Lung (tissue), 12 donors: ENCODE measurements around the gene MYL6B. TPM values are rescaled to one million over a fixed set of nuclear protein-coding genes. Genes with fewer than 3 reads are reported as not detected.
"Not testable (repeated sequence)": the region's sequence is repeated elsewhere in the genome, so short reads cannot be mapped to it uniquely, and the experiment has no call there.

Experiments used
- ATAC-seq: fragments of 200-7000 bp; cut with Tn5 transposase; one replicate; pipeline ENCODE4 v1.9.1; 2020; ENCODE audit warnings: moderate number of reproducible peaks; ENCODE audit not compliant: insufficient read depth, low FRiP score
- DNase-seq, 3 donors: peaks; one replicate each; pipeline ENCODE4 v3.0.0-alpha.2; 2013 to 2017
- H3K27ac ChIP-seq, 2 donors: one replicate each; pipeline ENCODE4 v1.5.1; 2013; ENCODE audit warnings: mild to moderate bottlenecking in 2 of 2, moderate library complexity in 2 of 2, control low read depth in 1 of 2, inconsistent platforms in 1 of 2, low read depth in 1 of 2, low read length in 1 of 2
- H3K27me3 ChIP-seq, 3 donors: one replicate each; pipeline ENCODE4 v1.5.1; 2013; ENCODE audit warnings: low read length in 2 of 3; ENCODE audit not compliant: control insufficient read depth in 3 of 3, insufficient read depth in 3 of 3
- H3K36me3 ChIP-seq, 4 donors: one replicate each; pipeline ENCODE4 v1.5.1; 2013; ENCODE audit warnings: low read length in 4 of 4, mild to moderate bottlenecking in 1 of 4, moderate library complexity in 1 of 4; ENCODE audit not compliant: control insufficient read depth in 4 of 4, insufficient read depth in 4 of 4
- H3K4me1 ChIP-seq, 5 donors: one replicate each; pipeline ENCODE4 v1.5.1; 2013; ENCODE audit warnings: low read length in 5 of 5, mild to moderate bottlenecking in 2 of 5, moderate library complexity in 1 of 5; ENCODE audit not compliant: control insufficient read depth in 5 of 5, insufficient read depth in 5 of 5
- H3K4me3 ChIP-seq: one replicate; pipeline ENCODE4 v1.5.1; 2013; ENCODE audit warnings: mild to moderate bottlenecking, control low read depth, moderate library complexity
- H3K9ac ChIP-seq, 2 donors: one replicate each; pipeline ENCODE4 v1.5.1; 2013; ENCODE audit warnings: low read length in 2 of 2, control low read depth in 1 of 2; ENCODE audit not compliant: insufficient read depth in 1 of 2
- H3K9me3 ChIP-seq, 4 donors: one replicate each; pipeline ENCODE4 v1.5.1; 2013; ENCODE audit warnings: low read length in 3 of 4, mild to moderate bottlenecking in 1 of 4, moderate library complexity in 1 of 4; ENCODE audit not compliant: control insufficient read depth in 4 of 4, insufficient read depth in 3 of 4
- CTCF ChIP-seq: IDR thresholded peaks from 2 replicates; pipeline ENCODE4 v1.5.1; 2012; ENCODE audit warnings: mild to moderate bottlenecking; ENCODE audit errors: control extremely low read depth, extremely low read depth
- WGBS, 2 donors: extraction: QIAGEN DNeasy Blood & Tissue Kit; methylation state at CpG; one replicate each; pipeline ENCODE4 v1.1.7; 2013; 5-methylcytosine and 5-hydroxymethylcytosine counted together
- polyA plus RNA-seq, 2 donors: library from polyadenylated mRNA; stranded (reverse); fragments of 200-250 nt; gene quantifications; one replicate each; pipeline ENCODE4 v1.2.1, GENCODE V29; 2013
- total RNA-seq, 2 donors: library from RNA; depleted of rRNA in 1 of 2; stranded (reverse); fragments of >200 nt in 1 of 2; gene quantifications; one replicate each; pipeline ENCODE4 v1.2.1, GENCODE V29; 2014 to 2021
- donor health status: control.
- donor health status: control.
- donor health status: Bipolar disorder and iron deficiency.
- donor health status: healthy.
- donor health status: DM: yes; HTN: yes; CAD: no.

The MYL6B gene
- total and polyA plus RNA-seq, 4 donors, result 20.7 to 46.1 (median 39.7) TPM

DNA sequence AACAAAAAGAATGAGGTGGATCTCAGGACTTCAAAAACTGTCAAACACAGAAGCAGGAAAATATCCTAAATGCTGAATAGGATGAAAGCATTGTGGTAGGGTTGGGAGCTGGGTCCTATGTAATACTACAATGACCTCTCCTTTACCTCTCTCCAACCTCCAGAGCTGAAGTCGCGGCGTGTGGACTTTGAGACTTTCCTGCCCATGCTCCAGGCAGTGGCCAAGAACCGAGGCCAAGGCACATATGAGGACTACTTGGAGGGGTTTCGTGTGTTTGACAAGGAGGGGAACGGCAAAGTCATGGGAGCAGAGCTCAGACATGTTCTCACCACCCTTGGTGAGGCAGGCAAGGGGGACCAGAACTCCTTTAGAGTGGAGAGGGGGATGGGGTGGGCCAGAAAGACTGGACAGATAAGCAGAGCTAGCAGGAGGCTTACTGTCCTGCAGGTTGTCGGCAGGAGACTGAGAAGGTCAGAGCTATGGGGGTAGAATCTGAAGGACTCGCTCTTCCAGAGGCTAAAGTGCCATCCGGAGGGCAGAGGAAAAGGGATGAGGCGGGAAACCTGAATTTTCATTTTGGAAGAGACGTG lies 3.0 kb downstream of the MYL6B start:
- no peak for ATAC-seq
- no peak overlapping the region for H3K4me3 ChIP-seq

DNA sequence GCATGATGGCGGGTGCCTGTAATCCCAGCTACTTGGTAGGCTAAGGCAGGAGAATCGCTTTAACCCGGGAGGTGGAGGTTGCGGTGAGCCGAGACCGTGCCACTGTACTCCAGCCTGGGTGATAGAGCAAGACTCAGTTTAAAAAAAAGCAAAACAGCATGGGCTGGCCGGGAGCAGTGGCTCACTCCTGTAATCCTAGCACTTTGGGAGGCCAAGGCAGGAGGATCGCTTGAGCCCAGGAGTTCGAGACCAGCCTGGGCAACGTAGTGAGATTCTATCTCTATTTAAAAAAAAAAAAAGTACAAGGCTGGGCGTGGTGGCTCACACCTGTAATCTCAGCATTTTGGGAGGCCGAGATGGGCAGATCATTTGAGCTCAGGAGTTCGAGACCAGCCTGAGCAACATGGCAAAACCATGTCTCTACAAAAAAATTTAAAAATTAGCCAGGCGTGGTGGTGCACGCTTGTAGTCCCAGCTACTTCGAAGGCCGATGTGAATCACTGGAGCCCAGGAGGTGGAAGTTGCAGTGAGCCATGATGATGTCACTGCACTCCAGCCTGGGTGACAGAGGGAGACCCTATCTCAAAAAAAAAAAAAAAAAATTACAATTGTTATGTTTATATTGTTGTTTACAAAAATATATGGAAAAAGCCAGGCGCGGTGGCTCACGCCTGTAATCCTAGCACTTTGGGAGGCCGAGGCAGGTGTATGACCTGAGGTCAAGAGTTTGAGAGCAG lies 4.2 kb downstream of the MYL6B start:
- Histone ChIP-seq H3K4me1 (peaks cover 4 to 38% (median 26%) of the 10 kb centered on the region in 5 donors), H3K9ac (peak overlapping the region in 1 of 2 donors; percentile 95)

More for the DNA sequence above, 3.0 kb downstream of the MYL6B start:
- Histone ChIP-seq H3K27ac (no peak overlapping the region), H3K9me3 (no peaks in the 10 kb centered on the region), H3K4me1 (peaks cover 9 to 42% (median 23%) of the 10 kb centered on the region in 5 donors), H3K36me3 (peaks cover 7 to 30% (median 16%) of the 10 kb centered on the region in 4 donors), H3K9ac (no peak overlapping the region), H3K27me3 (no peaks in the 10 kb centered on the region)
- 95 to 98% methylated on average over 11 of the region's 11 CpGs for WGBS, 2 donors
- no peak for TF ChIP-seq CTCF
- no peak for DNase-seq

GRCh38 chr12:56157201-56158028 lies 5.0 kb downstream of the MYL6B start:
- TF ChIP-seq CTCF, result peak; percentile 29
- Histone ChIP-seq H3K4me3 (peak overlapping the region; percentile 15), H3K27ac (peak overlapping the region; percentile 77 to 85), H3K4me1 (peaks cover 4 to 36% (median 26%) of the 10 kb centered on the region in 5 donors), H3K36me3 (peaks cover 7 to 49% (median 34%) of the 10 kb centered on the region in 4 donors), H3K9me3 (no peaks in the 10 kb centered on the region), H3K9ac (peak overlapping the region; percentile 60 to 95), H3K27me3 (no peaks in the 10 kb centered on the region)
- WGBS, 2 donors, result 4 to 6% methylated on average over 45 of the region's 45 CpGs
- DNase-seq (peak; percentile 93 to 96 (median 96)), ATAC-seq (peak; percentile 55)

More for the DNA sequence above, 4.2 kb downstream of the MYL6B start:
- 90 to 91% methylated on average over 21 of the region's 21 CpGs for WGBS, 2 donors
- Histone ChIP-seq H3K36me3 (peaks cover 7 to 43% (median 27%) of the 10 kb centered on the region in 4 donors), H3K27ac (peak overlapping the region; percentile 77 to 85)
- H3K4me3 ChIP-seq, ATAC-seq, H3K9me3 ChIP-seq, DNase-seq, H3K27me3 ChIP-seq: not testable (repeated sequence)
